Chondrocyte (in vitro differentiated cells): Measurements from ENCODE around the gene C8A. TPM values are rescaled to one million over a fixed set of nuclear protein-coding genes. Genes with fewer than 3 reads are reported as not detected.

Experiments used
- DNase-seq: peaks from one replicate; pipeline ENCODE4 v3.0.0; 2021; ENCODE audit warnings: mixed read lengths, low spot score
- H3K27ac Mint-ChIP-seq: one replicate; pipeline ENCODE4 v1.8.0; 2021; ENCODE audit warnings: mild to moderate bottlenecking, moderate library complexity, mixed read lengths; ENCODE audit not compliant: unreplicated experiment
- H3K27me3 Mint-ChIP-seq: 2 replicates; pipeline ENCODE4 v1.8.0; 2021; ENCODE audit warnings: low read depth, mixed read lengths
- H3K36me3 Mint-ChIP-seq: 2 replicates; pipeline ENCODE4 v1.8.0; 2021; ENCODE audit warnings: low read depth, mixed read lengths
- H3K4me1 Mint-ChIP-seq: 2 replicates; pipeline ENCODE4 v1.8.0; 2021; ENCODE audit warnings: low read depth, mild to moderate bottlenecking, mixed read lengths
- H3K4me3 Mint-ChIP-seq: one replicate; pipeline ENCODE4 v1.8.0; 2021; ENCODE audit warnings: mild to moderate bottlenecking, moderate library complexity, mixed read lengths; ENCODE audit not compliant: unreplicated experiment
- H3K9me3 Mint-ChIP-seq: 2 replicates; pipeline ENCODE4 v1.8.0; 2021; ENCODE audit warnings: low read depth, mixed read lengths
- total RNA-seq: library from RNA; stranded (reverse); gene quantifications from 3 replicates; pipeline ENCODE4 v1.2.1, GENCODE V29; 2021
- TF ChIP-seq, protein P1 (sequence below): fragments of 200-600 bp; sonication (generic); IDR thresholded peaks from 2 replicates; pipeline ENCODE4 v1.5.0; 2021; ENCODE audit warnings: antibody characterized with exemption, mild to moderate bottlenecking, moderate library complexity

C8A gene
- total RNA-seq, 1 donor from 2014 or later, result not detected

GRCh38 chr1:56967355-56967754 is 112.8 kb downstream of the C8A start:
- Mint-ChIP-seq H3K4me1 (no peaks in the 10 kb centered on the region), H3K9me3 (peaks cover 2% of the 10 kb centered on the region), H3K36me3 (no peaks in the 10 kb centered on the region), H3K27me3 (peaks cover 3% of the 10 kb centered on the region), H3K4me3 (no peak overlapping the region), H3K27ac (no peak overlapping the region)
- no peak for DNase-seq
- TF ChIP-seq, protein P1, sequence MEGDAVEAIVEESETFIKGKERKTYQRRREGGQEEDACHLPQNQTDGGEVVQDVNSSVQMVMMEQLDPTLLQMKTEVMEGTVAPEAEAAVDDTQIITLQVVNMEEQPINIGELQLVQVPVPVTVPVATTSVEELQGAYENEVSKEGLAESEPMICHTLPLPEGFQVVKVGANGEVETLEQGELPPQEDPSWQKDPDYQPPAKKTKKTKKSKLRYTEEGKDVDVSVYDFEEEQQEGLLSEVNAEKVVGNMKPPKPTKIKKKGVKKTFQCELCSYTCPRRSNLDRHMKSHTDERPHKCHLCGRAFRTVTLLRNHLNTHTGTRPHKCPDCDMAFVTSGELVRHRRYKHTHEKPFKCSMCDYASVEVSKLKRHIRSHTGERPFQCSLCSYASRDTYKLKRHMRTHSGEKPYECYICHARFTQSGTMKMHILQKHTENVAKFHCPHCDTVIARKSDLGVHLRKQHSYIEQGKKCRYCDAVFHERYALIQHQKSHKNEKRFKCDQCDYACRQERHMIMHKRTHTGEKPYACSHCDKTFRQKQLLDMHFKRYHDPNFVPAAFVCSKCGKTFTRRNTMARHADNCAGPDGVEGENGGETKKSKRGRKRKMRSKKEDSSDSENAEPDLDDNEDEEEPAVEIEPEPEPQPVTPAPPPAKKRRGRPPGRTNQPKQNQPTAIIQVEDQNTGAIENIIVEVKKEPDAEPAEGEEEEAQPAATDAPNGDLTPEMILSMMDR, result no peak

Other genes with a start within 250 kb of the C8A start
- gene PRKAA2, start 209.5 kb upstream of the C8A start, total RNA-seq, result 2.2 to 3.4 TPM (median 3.2 TPM) in 3 replicates
- gene FYB2, start 35.4 kb upstream of the C8A start, total RNA-seq, result 0.10 TPM in 1 of 3 replicates, not detected in the others
- gene C8B, start 111.2 kb downstream of the C8A start, total RNA-seq, result not detected in 3 replicates